Thyroid gland (tissue), 4 donors: ENCODE data around the gene ZNF791. TPM values are rescaled to one million over a fixed set of nuclear protein-coding genes. Genes with fewer than 3 reads are reported as not detected.
"Not testable (repeated sequence)": the region's sequence is repeated elsewhere in the genome, so short reads cannot be mapped to it uniquely, and the experiment has no call there.

Experiments used
- DNase-seq, 2 donors: peaks; one replicate each; pipeline ENCODE4 v3.0.0-alpha.2; 2019
- H3K27ac ChIP-seq, 3 donors: fragments of 200-600 bp; sonication (generic); 1 replicate in 2 of 3; 2 replicates in 1 of 3; pipeline ENCODE4 v1.5.1; 2016 to 2019; ENCODE audit warnings: mild to moderate bottlenecking in 1 of 3, moderate library complexity in 1 of 3
- H3K27me3 ChIP-seq: fragments of 200-600 bp; sonication (generic); one replicate; pipeline ENCODE4 v1.5.1; 2019
- H3K36me3 ChIP-seq, 2 donors: fragments of 200-600 bp; sonication (generic); one replicate each; pipeline ENCODE4 v1.5.1; 2016 to 2019
- H3K4me1 ChIP-seq, 2 donors: fragments of 200-600 bp; sonication (generic); one replicate each; pipeline ENCODE4 v1.5.1; 2017 to 2019
- H3K4me3 ChIP-seq, 3 donors: fragments of 200-600 bp; sonication (generic); replicated peaks in 1 of 3; 1 replicate in 2 of 3; 2 replicates in 1 of 3; pipeline ENCODE4 v1.5.1; 2016; ENCODE audit warnings: mild to moderate bottlenecking in 1 of 3
- H3K9me3 ChIP-seq: fragments of 200-600 bp; sonication (generic); one replicate; pipeline ENCODE4 v1.5.1; 2017
- CTCF ChIP-seq, 6 experiments: fragments of 200-600 bp in 3 of 6; fragments of 450-650 bp in 3 of 6; sonication (generic) in 3 of 6; IDR thresholded peaks; one replicate each; pipeline ENCODE4 v1.5.1; 2016 to 2019; ENCODE audit warnings: antibody characterized with exemption in 6 of 6, mild to moderate bottlenecking in 2 of 6, inconsistent platforms in 1 of 6, moderate library complexity in 1 of 6
- POLR2A ChIP-seq, 2 donors: fragments of 450-650 bp; IDR thresholded peaks; one replicate each; pipeline ENCODE4 v1.6.1; 2017; ENCODE audit warnings: antibody characterized with exemption in 2 of 2, mild to moderate bottlenecking in 2 of 2, moderate library complexity in 1 of 2
- WGBS, 2 donors: methylation state at CpG; one replicate each; pipeline ENCODE4 v1.1.5; 2017; 5-methylcytosine and 5-hydroxymethylcytosine counted together
- intact Hi-C: fragments of 100-400 bp; cut with DNase I; formaldehyde crosslinking; loops from one replicate; pipeline ENCODE4 v1.15.1; 2023
- total RNA-seq, 4 donors: library from RNA; depleted of rRNA; stranded (reverse); fragments of >200 nt; gene quantifications; one replicate each; pipeline ENCODE4 v1.2.3, GENCODE V29; 2016

Gene ZNF791
- total RNA-seq, 4 donors from 2014 or later, result 37.8 to 44.9 (median 39.5) TPM

- peaks cover 0 to 6% of the 10 kb centered on the region in 2 donors for H3K36me3 ChIP-seq
- H3K27ac ChIP-seq, result peak overlapping the region; percentile 80 to 97 (median 90)
- peaks cover 40 to 77% of the 10 kb centered on the region in 2 donors for H3K4me1 ChIP-seq
- TF ChIP-seq CTCF (IDR thresholded peaks at IDR 0.05) (no peak), POLR2A (IDR thresholded peaks at IDR 0.05) (no peak)
- H3K4me3 ChIP-seq, result no peak overlapping the region
- H3K27me3 ChIP-seq, result no peaks in the 10 kb centered on the region
- intact Hi-C loops, result no loop called here
- 42 to 66% methylated on average over 4 of the region's 4 CpGs for WGBS, 2 donors
- DNase-seq, result peak; percentile 57 to 75
- no peaks in the 10 kb centered on the region for H3K9me3 ChIP-seq
Observed at GRCh38 chr19:12617646-12618045, 6.9 kb downstream of the ZNF791 start.

GRCh38 chr19:12621253-12622024, 10.7 kb downstream of the ZNF791 start:
- Histone ChIP-seq H3K36me3 (peaks cover 28 to 33% of the 10 kb centered on the region in 2 donors), H3K27ac (peak overlapping the region; percentile 12 to 74 (median 54)), H3K4me1 (peaks cover 27 to 52% of the 10 kb centered on the region in 2 donors)
- DNase-seq, H3K27me3 ChIP-seq, H3K9me3 ChIP-seq, intact Hi-C loops, H3K4me3 ChIP-seq: not testable (repeated sequence)
- 53 to 59% methylated on average over 19 to 25 of the region's 26 CpGs for WGBS, 2 donors

GRCh38 chr19:12623361-12624031, 12.8 kb downstream of the ZNF791 start:
- peaks cover 49 to 51% of the 10 kb centered on the region in 2 donors for H3K36me3 ChIP-seq
- H3K9me3 ChIP-seq, result no peaks in the 10 kb centered on the region
- intact Hi-C loops, result no loop called here
- 91 to 92% methylated on average over 4 of the region's 4 CpGs for WGBS, 2 donors
- H3K27ac ChIP-seq, result peak overlapping the region in 1 of 3 donors; percentile 56
- DNase-seq, result no peak
- peaks cover 15 to 36% of the 10 kb centered on the region in 2 donors for H3K4me1 ChIP-seq
- no peaks in the 10 kb centered on the region for H3K27me3 ChIP-seq
- H3K4me3 ChIP-seq, result no peak overlapping the region
- TF ChIP-seq POLR2A (IDR thresholded peaks at IDR 0.05), result no peak
- no peak for TF ChIP-seq CTCF (IDR thresholded peaks at IDR 0.05)

GRCh38 chr19:12626958-12627357, 16.2 kb downstream of the ZNF791 start:
- WGBS, 2 donors, result 89 to 91% methylated on average over 8 of the region's 8 CpGs
- H3K27me3 ChIP-seq, result no peaks in the 10 kb centered on the region

More at GRCh38 chr19:12626958-12627357, 16.2 kb downstream of the ZNF791 start:
- H3K36me3 ChIP-seq, result peaks cover 59 to 72% of the 10 kb centered on the region in 2 donors
- no peak for DNase-seq
- intact Hi-C loops, result no loop called here
- peaks cover 0 to 11% of the 10 kb centered on the region in 2 donors for H3K4me1 ChIP-seq
- TF ChIP-seq CTCF (IDR thresholded peaks at IDR 0.05) (no peak), POLR2A (IDR thresholded peaks at IDR 0.05) (no peak)
- H3K27ac ChIP-seq, result no peak overlapping the region
- no peak overlapping the region for H3K4me3 ChIP-seq
- no peaks in the 10 kb centered on the region for H3K9me3 ChIP-seq
